HEK293T (cell line): ENCODE data around the gene DNAH9.

Experiments used
- CTCF ChIA-PET: fragments of 350-600 bp; formaldehyde crosslinking; extraction: SDS; loops from one replicate; lab custom pipeline; 2021; ENCODE audit warnings: antibody characterized with exemption, inconsistent platforms; lab: Yijun Ruan, JAX
- POLR2A ChIA-PET: fragments of 350-600 bp; formaldehyde crosslinking; extraction: SDS; loops from one replicate; lab custom pipeline; 2020; ENCODE audit warnings: antibody characterized with exemption, inconsistent platforms; lab: Yijun Ruan, JAX
- DNase-seq: peaks from one replicate; pipeline ENCODE4 v3.0.0; 2012; ENCODE audit warnings: mixed read lengths; ENCODE audit errors: extremely low spot score
- ARNT ChIP-seq: fragments of 450-650 bp; IDR thresholded peaks from 2 replicates; pipeline ENCODE4 v1.6.1; 2017; ENCODE audit warnings: mild to moderate bottlenecking
- BHLHE40 ChIP-seq: fragments of 450-650 bp; IDR thresholded peaks from 2 replicates; pipeline ENCODE4 v1.6.1; 2016; ENCODE audit warnings: mild to moderate bottlenecking, moderate library complexity, borderline replicate concordance
- CTBP1 ChIP-seq: fragments of 450-650 bp; IDR thresholded peaks from 2 replicates; pipeline ENCODE4 v1.6.1; 2016; ENCODE audit warnings: borderline replicate concordance
- ELF4 ChIP-seq: fragments of 450-650 bp; IDR thresholded peaks from 2 replicates; pipeline ENCODE4 v1.6.1; 2017; ENCODE audit warnings: antibody characterized with exemption
- FOXA1 ChIP-seq: fragments of 450-650 bp; IDR thresholded peaks from 2 replicates; pipeline ENCODE4 v1.6.1; 2016; ENCODE audit warnings: mild to moderate bottlenecking
- FOXK2 ChIP-seq: fragments of 450-650 bp; IDR thresholded peaks from 2 replicates; pipeline ENCODE4 v1.6.1; 2016; ENCODE audit warnings: mild to moderate bottlenecking
- FOXM1 ChIP-seq: fragments of 450-650 bp; IDR thresholded peaks from 2 replicates; pipeline ENCODE4 v1.6.1; 2017; ENCODE audit warnings: mild to moderate bottlenecking, borderline replicate concordance
- HDGF ChIP-seq: fragments of 450-650 bp; IDR thresholded peaks from 2 replicates; pipeline ENCODE4 v1.6.1; 2017; ENCODE audit warnings: antibody characterized with exemption, borderline replicate concordance
- L3MBTL2 ChIP-seq: fragments of 450-650 bp; conservative IDR thresholded peaks from 2 replicates; pipeline ENCODE4 v1.6.1; 2016; ENCODE audit warnings: mild to moderate bottlenecking
- LEF1 ChIP-seq: fragments of 450-650 bp; IDR thresholded peaks from 2 replicates; pipeline ENCODE4 v1.6.1; 2017; ENCODE audit warnings: mild to moderate bottlenecking, borderline replicate concordance
- NFRKB ChIP-seq: fragments of 450-650 bp; IDR thresholded peaks from 2 replicates; pipeline ENCODE4 v1.6.1; 2016; ENCODE audit warnings: mild to moderate bottlenecking, moderate library complexity
- SP1 ChIP-seq: fragments of 450-650 bp; IDR thresholded peaks from 2 replicates; pipeline ENCODE4 v1.6.1; 2017
- SUZ12 ChIP-seq: fragments of 450-650 bp; IDR thresholded peaks from 2 replicates; pipeline ENCODE4 v1.6.1; 2016; ENCODE audit warnings: mild to moderate bottlenecking
- TARDBP ChIP-seq: fragments of 450-650 bp; IDR thresholded peaks from 2 replicates; pipeline ENCODE4 v1.6.1; 2016
- ZNF384 ChIP-seq: fragments of 450-650 bp; IDR thresholded peaks from 2 replicates; pipeline ENCODE4 v1.6.1; 2016
- TF ChIP-seq, protein P1 (sequence below): fragments of 450-650 bp; IDR thresholded peaks from 2 replicates; pipeline ENCODE4 v1.6.1; 2016

DNAH9 gene

DNA sequence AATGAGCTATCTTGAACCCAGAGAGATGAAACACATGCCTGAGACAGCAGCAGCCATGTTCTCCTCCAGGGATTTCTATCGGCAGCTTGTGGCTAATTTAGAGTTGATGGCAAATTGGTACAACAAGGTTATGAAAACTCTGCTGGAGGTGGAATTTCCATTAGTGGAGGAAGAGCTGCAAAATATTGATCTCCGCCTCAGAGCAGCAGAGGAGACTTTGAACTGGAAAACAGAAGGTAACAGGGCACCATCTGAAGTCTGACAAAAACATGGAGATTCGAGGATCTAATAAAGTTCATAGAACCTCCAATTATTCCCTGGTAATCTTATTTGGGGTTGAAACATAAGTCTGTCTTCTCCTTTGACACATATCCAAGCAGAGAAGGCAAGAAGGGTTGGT is 52.8 kb downstream of the DNAH9 start:
- DNase-seq, result no peak
- TF ChIP-seq L3MBTL2 (no peak), ZNF384 (no peak), FOXM1 (no peak)
- POLR2A ChIA-PET, result no interaction called here
- CTCF ChIA-PET, result no interaction called here

DNA sequence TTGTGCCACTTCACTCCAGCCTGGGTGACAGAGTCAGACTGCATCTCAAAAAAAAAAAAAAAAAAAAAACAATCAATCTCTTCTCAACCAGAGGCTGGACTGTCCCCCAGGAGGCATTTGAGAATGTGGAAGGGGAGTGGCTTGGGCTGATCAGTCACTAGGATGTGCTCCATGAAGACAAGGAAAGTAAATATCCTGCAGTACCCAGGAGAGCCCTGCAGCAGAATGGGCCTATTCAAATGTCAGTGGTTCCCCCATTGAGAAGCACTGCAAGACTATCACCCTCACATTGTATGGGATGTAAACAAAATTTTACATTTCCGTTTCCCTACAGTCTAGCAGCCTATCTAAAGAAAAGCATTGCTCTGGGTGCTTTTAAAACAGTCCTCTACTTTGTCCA is 70.3 kb downstream of the DNAH9 start:
- ChIA-PET POLR2A (no interaction called here), CTCF (no interaction called here)
- DNase-seq, result no peak
- TF ChIP-seq NFRKB, result no peak
- no peak for TF ChIP-seq LEF1
- TF ChIP-seq SP1, result no peak
- no peak for TF ChIP-seq L3MBTL2
- TF ChIP-seq CTBP1, result no peak
- no peak for TF ChIP-seq ARNT
- no peak for TF ChIP-seq TARDBP
- no peak for TF ChIP-seq ELF4
- no peak for TF ChIP-seq HDGF
- TF ChIP-seq, protein P1, sequence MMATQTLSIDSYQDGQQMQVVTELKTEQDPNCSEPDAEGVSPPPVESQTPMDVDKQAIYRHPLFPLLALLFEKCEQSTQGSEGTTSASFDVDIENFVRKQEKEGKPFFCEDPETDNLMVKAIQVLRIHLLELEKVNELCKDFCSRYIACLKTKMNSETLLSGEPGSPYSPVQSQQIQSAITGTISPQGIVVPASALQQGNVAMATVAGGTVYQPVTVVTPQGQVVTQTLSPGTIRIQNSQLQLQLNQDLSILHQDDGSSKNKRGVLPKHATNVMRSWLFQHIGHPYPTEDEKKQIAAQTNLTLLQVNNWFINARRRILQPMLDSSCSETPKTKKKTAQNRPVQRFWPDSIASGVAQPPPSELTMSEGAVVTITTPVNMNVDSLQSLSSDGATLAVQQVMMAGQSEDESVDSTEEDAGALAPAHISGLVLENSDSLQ, result no peak
- no peak for TF ChIP-seq FOXK2
- no peak for TF ChIP-seq FOXM1
- TF ChIP-seq ZNF384, result no peak
- TF ChIP-seq FOXA1, result no peak
- TF ChIP-seq BHLHE40, result no peak
- no peak for TF ChIP-seq SUZ12

GRCh38 chr17:11671126-11671525 is 72.9 kb downstream of the DNAH9 start:
- ChIA-PET CTCF (no interaction called here), POLR2A (no interaction called here)
- DNase-seq, result no peak
- TF ChIP-seq SUZ12 (no peak), ELF4 (no peak), ARNT (no peak), HDGF (no peak), FOXA1 (no peak), FOXM1 (no peak), FOXK2 (no peak), ZNF384 (no peak), LEF1 (no peak), CTBP1 (no peak)
- TF ChIP-seq, protein P1, result no peak

DNA sequence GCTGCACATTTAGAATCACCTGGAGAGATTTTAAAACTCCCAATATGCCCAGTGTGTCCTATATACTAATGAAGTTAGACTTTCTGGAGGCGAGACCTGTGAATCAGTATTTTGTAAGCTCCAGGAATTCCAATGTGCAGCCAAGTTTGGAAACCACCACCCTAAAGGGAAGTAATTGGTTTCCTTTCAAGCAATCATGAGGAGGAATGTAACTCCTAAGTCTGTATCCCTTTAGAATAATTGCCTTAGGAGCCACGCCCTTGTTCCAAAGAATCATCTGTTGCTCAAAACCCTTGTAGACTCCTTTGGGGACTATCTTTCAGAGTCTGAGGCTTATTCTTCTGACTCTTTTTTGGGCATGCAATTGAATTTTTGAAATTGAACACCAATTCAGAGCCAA is 84.4 kb downstream of the DNAH9 start:
- no peak for DNase-seq
- ChIA-PET CTCF (no interaction called here), POLR2A (no interaction called here)
- no peak for TF ChIP-seq LEF1
- TF ChIP-seq ARNT, result no peak
- TF ChIP-seq, protein P1, result no peak
- no peak for TF ChIP-seq CTBP1
- no peak for TF ChIP-seq L3MBTL2
- no peak for TF ChIP-seq TARDBP
- no peak for TF ChIP-seq FOXM1
- TF ChIP-seq BHLHE40, result no peak
- no peak for TF ChIP-seq HDGF
- no peak for TF ChIP-seq SP1

- POLR2A ChIA-PET, result no interaction called here
- TF ChIP-seq SP1 (no peak), ELF4 (no peak), FOXM1 (no peak), SUZ12 (no peak), HDGF (no peak), LEF1 (no peak), NFRKB (no peak), L3MBTL2 (no peak), ZNF384 (no peak), BHLHE40 (no peak), CTBP1 (no peak)
- DNase-seq, result no peak
Observed at GRCh38 chr17:11690681-11691080, 92.4 kb downstream of the DNAH9 start.

GRCh38 chr17:11692688-11693087 is 94.4 kb downstream of the DNAH9 start:
- ChIA-PET CTCF (no interaction called here), POLR2A (no interaction called here)
- TF ChIP-seq TARDBP (no peak), NFRKB (no peak), FOXA1 (no peak), ZNF384 (no peak), ARNT (no peak), SP1 (no peak), FOXM1 (no peak), HDGF (no peak), L3MBTL2 (no peak), FOXK2 (no peak), LEF1 (no peak), BHLHE40 (no peak), ELF4 (no peak), CTBP1 (no peak), SUZ12 (no peak)
- TF ChIP-seq, protein P1, result no peak
- no peak for DNase-seq

More at GRCh38 chr17:11690681-11691080, 92.4 kb downstream of the DNAH9 start:
- CTCF ChIA-PET, result no interaction called here
